Erythroblast (primary cell): ENCODE data around the gene ZNF883.
"Not testable (repeated sequence)": the region's sequence is repeated elsewhere in the genome, so short reads cannot be mapped to it uniquely, and the experiment has no call there.

Experiments used
- DNase-seq, 2 experiments: peaks; one replicate each; lab custom pipeline; 2025; lab: John Stamatoyannopoulos, UW
- GATA1 ChIP-seq: IDR thresholded peaks from 2 replicates; pipeline ENCODE4 v1.6.1; 2011; ENCODE audit warnings: low read depth, mild to moderate bottlenecking, control low read depth, low read length, moderate library complexity
- POLR2A ChIP-seq: IDR thresholded peaks from 2 replicates; pipeline ENCODE4 v1.6.1; 2011; ENCODE audit warnings: mild to moderate bottlenecking, low read length

The ZNF883 gene

GRCh38 chr9:113011911-113012381 lies at the start of gene ZNF883:
TSS of gene ZNF883 (minus strand) at chr9:113012192.
- TF ChIP-seq POLR2A (no peak), GATA1 (no peak)
- no peak for DNase-seq

GRCh38 chr9:113061072-113061850 lies 49.3 kb upstream of the ZNF883 start:
- not testable (repeated sequence) for DNase-seq

GRCh38 chr9:113059581-113060284 lies 47.7 kb upstream of the ZNF883 start:
- not testable (repeated sequence) for DNase-seq

- no peak for TF ChIP-seq POLR2A
- DNase-seq, result no peak
These were observed 45.2 kb upstream of the ZNF883 start for GRCh38 chr9:113057193-113057592.

- TF ChIP-seq GATA1 (no peak), POLR2A (no peak)
- peak; percentile 37 to 38 for DNase-seq
These were observed 44.5 kb upstream of the ZNF883 start, which contains the start of gene ZFP37 for GRCh38 chr9:113056191-113057106. TSS of gene ZFP37 (minus strand) at chr9:113056724. CDS start at chr9:113056688, 36 bp downstream.

GRCh38 chr9:113042884-113043657 lies 31.1 kb upstream of the ZNF883 start:
- no peak for TF ChIP-seq GATA1
- no peak for TF ChIP-seq POLR2A
- DNase-seq, result no peak

GRCh38 chr9:113026200-113026599 lies 14.2 kb upstream of the ZNF883 start:
- TF ChIP-seq GATA1, result no peak
- TF ChIP-seq POLR2A, result no peak
- no peak for DNase-seq

- TF ChIP-seq POLR2A (no peak), GATA1 (no peak)
- DNase-seq, result no peak
These were observed 6.3 kb upstream of the ZNF883 start for GRCh38 chr9:113018247-113018646.

- TF ChIP-seq POLR2A, result no peak
- no peak for TF ChIP-seq GATA1
- no peak for DNase-seq
These were observed 500 bp upstream of the ZNF883 start for GRCh38 chr9:113012492-113012891.

GRCh38 chr9:113005777-113006176 lies 6.2 kb downstream of the ZNF883 start:
- TF ChIP-seq GATA1, result no peak
- no peak for TF ChIP-seq POLR2A
- no peak for DNase-seq

- TF ChIP-seq GATA1 (no peak), POLR2A (no peak)
- DNase-seq, result peak in 1 of 2 experiments; percentile 4
These were observed 14.6 kb downstream of the ZNF883 start for GRCh38 chr9:112997236-112997941.

GRCh38 chr9:112971415-112971814 lies 40.6 kb downstream of the ZNF883 start:
- DNase-seq, result peak; percentile 22 to 31
- no peak for TF ChIP-seq POLR2A
- no peak for TF ChIP-seq GATA1

GRCh38 chr9:112970939-112971338 lies 41.1 kb downstream of the ZNF883 start:
- TF ChIP-seq POLR2A, result no peak
- no peak for TF ChIP-seq GATA1
- DNase-seq, result no peak
